Cerebellar nuclear complex (tissue), 1 donor: ENCODE measurements around the gene PKP4.
"Not testable (repeated sequence)": the region's sequence is repeated elsewhere in the genome, so short reads cannot be mapped to it uniquely, and the experiment has no call there.

Experiments
- DNase-seq, 2 experiments: peaks; one replicate each; lab custom pipeline; 2025; lab: John Stamatoyannopoulos, UW

Gene PKP4

DNA sequence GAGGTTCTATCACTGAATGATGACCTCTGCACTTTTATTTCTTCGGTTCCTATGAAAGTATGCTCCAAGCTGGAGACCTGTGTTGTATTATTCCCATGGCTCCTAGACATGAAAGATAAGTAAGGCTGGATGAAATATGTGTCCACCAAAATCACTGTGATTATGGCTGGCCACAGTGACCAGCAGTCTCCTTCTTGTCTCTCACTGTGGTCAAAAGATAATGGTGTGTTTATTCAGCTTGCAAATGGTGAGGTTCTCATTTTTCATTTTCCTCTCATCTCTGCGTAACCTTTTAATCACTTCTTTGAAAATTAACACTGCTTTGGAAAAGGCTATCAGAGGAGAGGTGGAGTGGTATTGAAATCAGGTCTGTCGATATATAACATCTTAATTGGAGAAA lies 230.6 kb downstream of the PKP4 start:
- no peak for DNase-seq

DNA sequence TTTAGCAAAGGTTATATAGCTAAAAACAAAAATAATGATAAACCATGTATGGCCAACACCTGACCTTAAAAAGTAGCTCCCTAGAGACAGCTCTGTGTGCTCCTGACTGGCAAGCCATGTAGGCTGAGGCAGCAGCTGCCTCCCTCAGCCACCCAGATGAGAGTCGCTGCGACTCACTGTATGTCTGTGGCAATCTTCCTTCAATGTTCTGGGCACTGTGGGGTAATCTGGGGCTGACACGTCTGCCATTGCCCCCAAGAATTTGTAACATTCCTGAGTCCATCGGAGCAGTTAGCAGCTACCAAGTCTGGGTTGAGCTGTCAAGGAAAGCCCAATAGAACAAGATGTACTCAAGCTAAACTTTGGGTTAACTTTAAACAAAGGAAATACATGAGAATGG lies 232.0 kb downstream of the PKP4 start:
- DNase-seq: no peak

DNA sequence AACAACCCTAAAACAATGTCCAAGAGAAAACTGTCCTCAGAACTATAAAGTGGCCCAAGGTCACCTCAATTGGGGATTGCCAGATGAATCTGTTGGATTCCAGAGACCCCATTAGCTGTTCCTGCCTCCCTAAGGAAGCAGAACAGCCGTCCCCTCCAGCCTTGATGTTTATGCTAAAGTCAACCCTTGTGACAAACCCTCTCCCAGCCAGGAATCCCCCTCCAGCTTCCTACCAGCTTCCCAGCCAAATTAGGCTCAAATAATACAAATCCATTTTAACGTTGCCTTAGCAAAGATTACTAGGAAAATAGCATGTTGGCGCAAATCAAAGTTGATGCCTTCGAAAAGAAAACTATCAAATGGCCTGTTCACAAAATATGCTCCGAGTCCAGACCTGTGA lies 232.6 kb downstream of the PKP4 start:
- DNase-seq: no peak

DNA sequence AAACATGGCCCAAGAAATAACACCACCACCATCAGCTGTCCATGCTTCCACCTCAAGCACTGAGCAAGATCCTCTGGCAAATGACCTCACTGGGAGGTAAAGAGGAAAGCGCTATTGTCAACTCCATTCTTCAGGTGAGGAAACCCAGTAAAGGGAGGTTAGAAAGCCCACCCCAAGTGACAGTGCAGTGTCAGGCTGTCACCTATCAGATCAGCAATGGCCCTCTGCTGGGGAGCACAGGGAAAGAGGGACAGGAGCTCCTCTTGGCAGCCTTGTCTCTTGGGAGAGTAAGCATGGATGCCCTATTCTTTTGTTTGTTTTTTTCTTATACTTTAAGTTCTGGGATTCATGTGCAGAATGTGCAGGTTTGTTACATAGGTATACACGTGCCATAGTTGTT lies 234.1 kb downstream of the PKP4 start:
- no peak for DNase-seq

DNA sequence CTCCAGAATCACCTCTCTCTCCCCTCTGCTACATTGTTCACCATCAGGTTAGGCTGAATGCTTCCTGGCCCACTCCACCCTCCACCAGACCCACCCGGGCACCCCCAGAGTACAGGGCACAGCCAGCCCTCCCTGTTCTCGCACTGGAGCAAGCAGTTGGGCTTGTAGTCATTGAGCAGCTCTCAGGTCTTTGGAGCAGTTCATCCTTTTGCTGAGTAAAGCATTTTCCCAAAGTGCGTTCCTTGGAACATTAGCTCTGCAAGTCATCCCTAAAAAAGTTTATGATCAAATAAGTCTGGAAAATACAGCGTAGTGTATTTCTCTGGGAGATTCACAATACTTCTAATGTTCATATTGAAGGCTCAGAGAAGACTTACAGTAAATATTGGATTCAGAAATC lies 234.9 kb downstream of the PKP4 start:
- no peak for DNase-seq

DNA sequence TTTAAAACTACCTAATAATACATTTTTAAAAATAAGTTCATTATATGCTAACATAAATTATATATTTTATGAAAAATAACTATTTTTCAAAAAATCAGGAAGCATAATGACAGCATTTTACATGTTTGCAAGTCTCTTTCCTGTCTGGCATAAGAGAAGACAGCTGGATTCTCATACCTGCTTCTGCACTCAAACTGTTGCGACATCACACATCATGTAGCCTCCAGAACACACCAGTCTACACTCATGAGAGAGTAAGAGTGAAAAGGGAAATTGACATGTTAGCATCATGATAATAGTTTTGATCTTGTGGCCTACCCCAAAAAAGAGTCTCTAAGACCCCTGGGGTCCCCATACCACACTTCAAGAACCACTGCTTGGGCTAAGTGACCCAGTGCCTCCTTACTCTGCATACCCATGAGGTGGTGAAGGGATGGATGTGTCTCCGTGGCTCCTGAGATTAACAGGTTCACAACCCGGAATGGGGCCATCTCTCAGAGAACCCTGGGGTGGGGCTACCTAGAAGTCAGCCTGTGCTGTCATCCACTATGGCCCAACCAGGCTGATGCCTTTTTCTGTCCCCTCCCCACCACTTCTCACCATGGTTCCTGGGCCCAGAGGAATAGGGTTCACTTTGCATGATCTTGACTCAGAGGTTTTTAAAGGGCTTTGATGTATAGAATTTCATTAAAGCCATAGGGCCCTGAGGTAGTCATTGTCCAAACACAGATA lies 235.8 kb downstream of the PKP4 start:
- DNase-seq: no peak

DNA sequence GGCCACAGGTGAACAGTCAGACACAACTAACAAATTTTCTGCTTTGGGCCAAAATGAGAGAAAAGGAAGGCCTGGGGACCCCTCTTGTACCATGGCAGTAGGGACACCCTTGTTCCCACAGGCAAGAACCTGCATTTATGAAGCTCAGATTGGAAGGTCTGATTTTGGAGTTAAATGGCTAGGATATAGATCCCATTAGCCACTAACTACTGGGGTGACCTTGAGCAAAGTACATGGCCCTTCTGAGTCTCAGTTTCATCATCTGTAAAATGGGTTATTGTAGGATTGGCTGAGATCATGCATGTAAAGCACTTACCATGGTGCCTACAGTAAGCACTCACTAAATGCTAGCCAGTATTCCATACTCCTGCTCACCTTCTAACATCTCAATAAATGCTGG lies 236.7 kb downstream of the PKP4 start:
- DNase-seq: no peak

DNA sequence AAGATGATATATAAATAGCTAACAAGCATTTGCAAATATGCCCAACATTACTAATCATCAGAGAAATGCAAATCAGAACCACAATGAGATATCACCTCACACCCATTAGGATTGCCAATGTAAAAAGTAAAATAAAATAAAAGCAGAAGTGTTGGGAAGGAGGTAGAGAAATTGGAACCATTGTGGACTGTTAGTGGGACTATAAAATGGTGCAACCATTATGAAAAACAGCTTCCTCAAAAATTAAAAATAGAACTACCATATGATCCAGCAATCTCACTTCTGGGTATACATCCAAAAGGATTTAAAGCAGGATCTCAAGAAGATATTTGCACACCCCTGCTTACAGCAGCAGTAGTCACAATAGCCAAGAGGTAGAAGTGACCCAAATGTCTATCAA lies 238.6 kb downstream of the PKP4 start:
- DNase-seq: no peak

DNA sequence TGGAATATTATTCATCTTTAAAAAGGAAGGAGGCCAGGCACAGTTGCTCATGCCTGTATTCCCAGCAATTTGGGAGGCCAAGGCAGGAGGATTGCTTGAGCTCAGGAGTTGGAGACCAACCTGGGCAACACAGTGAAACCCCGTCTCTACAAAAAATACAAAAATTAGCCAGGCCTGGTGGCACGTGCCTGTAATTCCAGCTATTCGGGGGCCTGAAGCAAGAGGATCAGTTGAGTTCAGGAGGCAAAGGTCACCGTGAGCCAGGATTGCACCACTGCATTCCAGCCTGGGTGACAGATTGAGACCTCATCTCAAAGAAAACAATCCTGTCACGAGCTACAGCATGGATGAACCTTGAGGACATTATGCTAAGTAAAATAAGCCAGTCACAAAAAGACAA lies 239.0 kb downstream of the PKP4 start:
- not testable (repeated sequence) for DNase-seq

DNA sequence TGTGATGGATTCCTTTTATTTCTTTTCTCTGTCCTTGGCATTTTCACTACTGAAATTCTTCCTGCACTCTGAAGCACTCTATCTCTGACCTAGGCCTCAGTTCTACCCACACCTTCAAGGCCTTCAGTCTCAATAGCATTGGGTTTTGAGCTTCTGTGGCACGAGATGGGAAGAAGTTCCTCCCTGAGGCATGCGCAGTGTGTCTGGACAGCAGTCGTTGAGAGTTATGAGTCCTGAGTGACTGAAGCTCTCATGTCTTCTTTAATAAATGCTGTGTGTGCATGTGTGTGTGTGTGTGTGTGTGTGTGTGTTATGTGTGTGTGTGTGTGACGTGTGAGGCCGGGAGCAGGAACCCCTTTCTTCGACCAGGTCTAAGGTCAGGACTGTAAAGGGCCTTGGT lies 242.6 kb downstream of the PKP4 start:
- no peak for DNase-seq

DNA sequence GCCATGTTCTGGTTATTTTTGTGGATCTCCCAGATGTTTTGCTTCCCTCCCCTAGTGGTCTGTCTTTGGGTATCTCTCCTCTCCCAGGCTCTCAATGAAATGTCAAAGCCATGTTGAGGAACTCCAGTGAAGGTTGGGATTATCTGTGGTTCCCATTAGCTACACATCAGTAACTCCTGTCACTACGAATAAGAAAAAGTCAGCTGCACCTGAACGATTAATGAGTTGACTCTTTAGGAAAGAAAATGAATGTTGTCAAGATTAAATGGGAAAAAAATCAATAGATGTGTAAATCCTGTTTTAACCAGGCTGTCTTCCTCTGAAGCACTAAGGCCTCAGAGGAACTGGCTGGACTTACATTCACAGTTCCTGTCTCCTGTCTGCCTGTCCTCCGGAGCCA lies 244.3 kb downstream of the PKP4 start:
- DNase-seq: no peak

DNA sequence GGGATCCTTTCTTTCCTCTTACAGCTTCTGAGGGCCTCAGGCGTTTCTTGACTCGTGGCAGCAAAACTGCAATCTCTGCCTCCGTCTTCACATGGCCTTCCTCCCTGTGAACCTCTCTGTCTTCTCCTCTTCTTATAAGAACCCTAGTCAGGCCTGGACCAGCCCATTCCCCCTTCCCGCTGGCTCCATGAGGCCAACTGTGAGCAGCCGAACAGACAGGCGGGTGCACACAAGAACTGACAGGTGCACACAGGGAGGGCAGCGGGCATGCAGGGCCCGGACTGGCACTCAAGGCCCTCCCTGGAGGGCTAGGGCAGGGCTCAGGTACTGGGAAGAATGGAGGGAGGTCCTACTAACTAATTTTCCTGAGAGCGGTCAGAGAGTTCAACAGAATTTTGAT lies 246.0 kb downstream of the PKP4 start:
- DNase-seq: no peak

DNA sequence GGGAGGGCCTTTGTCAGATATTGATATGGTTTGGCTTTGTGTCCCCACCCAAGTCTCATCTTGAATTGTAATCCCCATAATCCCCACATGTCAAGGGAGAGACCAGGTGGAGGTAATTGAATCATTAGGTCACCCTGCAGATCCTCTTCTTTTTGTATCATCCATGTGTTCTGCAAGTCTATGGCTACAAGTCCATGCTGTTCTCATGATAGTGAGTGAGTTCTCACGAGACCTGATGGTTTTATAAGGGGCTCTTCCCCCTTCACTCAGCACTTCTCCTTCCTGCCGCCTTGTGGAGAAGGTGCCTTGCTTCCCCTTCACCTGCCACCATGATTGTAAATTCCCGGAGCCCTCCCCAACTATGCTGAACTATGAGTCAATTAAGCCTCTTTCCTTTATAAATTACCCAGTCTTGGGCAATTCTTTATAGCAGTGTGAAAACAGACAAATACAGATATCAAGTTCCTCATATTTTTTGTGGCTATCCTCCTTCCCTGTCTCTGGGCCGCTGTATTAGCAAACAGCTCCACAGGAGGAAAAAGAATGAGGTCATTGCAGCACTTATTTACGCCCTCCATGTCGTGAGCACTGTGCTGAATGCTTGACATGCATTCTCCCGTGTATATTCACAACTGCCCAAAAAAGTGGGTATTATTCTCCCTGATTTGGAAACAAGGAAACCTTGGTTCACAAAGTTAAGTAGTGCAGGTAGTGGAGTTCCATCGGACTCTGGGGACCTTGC lies 248.1 kb downstream of the PKP4 start:
- not testable (repeated sequence) for DNase-seq

DNA sequence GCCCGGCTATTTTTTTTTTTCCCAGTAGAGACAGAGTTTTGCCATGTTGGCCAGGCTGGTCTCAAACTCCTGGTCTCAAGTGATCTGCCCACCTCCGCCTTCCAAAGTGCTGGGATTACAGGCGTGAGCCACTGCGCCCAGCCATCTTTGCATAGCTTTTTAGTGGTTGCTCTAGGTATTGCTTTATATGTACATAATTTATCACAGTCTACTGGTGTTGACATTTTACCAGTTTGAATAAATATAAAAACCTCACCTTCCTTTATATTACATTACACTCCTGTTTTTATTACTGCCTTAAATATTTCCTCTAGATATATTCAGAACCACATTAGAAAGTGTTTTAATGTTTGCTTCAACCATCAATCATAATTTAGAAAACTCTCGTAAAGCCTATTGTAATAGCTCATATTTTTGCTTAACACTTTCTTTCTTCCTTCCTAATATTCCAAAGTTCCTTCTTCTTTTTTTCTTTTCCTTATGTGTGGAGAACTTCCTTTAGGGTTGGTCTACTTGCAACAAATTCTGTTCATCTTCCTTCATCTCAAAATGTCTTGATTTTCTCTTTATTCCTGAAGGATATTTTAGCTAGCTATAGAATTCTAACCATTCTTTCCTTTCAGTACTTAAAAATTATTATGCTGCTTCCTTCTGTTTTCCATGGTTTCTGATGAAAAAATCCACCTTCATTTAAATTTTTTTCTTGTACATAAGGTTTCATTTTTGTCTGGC lies 256.2 kb downstream of the PKP4 start:
- DNase-seq: no peak

DNA sequence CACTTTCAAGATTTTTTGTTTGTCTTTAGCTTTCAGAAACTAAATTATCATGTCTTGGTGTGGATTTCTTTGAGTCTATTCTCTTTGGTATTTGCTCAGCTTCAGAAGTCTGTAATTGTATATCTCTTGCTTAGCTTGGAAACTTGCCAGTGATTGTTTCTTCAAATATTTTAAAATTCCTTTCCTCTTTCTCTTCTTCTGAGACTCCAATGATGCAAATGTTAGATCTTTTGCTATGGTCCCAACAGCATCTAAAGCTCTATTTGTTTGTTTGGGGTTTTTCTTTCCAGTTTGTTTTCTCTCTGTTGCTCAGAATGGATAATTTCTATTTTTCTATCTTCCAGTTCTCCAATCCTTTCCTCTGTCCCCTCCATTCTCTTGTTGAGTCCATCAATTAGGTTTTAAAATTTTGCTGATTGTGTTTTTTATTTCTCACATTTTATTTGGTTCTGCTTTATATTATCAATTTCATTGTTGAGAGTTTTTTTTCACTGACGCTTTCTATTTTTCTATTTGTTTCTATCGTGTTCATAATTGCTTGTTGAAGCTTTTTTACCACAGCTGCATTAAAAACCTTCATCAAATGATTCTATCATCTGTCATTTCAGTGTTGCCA lies 256.9 kb downstream of the PKP4 start:
- DNase-seq: no peak

DNA sequence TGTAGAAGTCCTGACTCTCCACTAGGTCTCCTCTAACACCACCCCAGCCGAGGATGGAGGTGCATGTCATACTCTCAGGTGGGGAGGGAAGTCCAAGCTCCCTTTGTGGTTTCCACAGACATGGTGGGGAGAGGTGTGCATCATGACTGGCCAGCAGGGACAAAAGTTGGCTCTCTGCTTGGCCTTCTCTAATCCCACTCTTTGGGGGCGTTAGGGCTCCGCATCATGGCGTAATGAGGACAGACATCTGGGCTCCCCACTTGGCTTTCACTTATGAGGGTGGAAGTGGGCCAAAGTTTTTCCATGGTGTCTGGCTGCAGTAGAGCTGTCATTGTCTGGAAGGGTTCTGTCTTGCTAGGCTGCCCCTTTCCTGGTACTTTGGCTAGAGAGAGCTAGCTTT lies 257.7 kb downstream of the PKP4 start:
- DNase-seq: no peak

DNA sequence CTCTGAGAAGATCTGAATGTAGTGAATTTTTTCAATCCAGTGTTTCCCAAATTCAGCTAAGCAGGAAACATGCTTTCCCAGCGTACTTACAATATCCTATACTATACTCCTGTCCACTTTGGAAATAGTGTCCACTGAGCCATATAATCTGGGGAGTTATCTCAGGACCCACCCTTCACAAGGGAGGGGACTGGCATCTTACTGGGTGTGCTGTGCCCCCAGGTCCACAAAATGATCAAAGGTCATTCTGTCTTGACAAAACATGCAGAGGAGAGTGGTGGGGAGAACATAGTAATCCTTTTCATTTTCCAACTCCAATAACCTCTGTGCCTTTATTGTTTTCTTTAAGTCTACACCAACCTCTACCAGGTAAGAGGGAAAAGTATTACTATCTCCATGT lies 258.6 kb downstream of the PKP4 start:
- DNase-seq: no peak

DNA sequence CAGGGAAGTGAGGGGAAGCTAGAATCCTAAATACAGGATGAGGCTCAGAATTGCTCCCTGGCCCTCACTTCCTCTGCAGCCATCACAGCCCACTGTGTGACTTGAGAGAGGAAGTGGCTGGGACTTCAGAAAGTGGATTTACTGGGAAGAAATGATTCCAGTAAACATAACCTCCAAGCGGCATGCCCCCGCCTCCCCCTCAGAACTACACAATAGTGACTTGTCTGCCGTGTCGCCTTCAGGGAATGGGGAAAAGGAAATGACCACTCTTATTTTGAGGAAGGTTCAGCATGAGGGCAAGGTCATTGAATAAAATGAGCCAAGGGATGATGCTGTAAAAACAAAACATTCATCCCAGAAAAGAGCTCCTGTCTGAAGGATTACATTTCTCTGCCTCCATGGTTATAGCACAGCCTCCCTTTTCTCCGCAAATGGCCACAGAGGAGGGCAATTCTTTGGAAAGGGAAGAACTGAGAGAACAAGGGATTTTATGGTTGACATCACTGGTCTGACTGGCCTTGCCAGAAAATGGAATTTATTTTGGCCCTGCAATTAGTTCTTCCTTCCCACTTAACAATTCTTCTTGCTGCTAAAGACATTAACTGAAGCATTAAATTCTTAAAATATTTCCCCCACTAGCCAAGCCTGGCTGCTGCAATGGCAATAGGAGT lies 259.5 kb downstream of the PKP4 start:
- no peak for DNase-seq

DNA sequence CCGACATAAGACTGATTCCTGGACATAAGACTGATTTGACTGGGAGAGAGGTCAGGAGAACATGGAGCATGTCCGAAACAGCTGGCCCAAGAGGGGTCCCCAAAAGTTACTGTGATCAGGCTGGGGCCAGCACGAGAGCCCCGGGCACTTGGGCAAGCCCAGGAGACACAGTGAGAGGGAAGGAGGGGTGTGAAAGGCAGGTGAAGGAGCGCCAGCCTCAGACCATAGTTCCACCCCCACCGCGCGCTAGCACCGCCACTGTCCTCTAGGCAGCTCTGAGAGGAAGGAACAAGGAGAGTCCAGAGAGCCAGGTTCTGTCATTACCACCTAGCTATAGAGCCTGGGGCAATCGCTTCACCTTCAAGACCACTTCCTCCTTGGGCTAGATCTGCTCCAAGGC lies 260.2 kb downstream of the PKP4 start:
- no peak for DNase-seq

DNA sequence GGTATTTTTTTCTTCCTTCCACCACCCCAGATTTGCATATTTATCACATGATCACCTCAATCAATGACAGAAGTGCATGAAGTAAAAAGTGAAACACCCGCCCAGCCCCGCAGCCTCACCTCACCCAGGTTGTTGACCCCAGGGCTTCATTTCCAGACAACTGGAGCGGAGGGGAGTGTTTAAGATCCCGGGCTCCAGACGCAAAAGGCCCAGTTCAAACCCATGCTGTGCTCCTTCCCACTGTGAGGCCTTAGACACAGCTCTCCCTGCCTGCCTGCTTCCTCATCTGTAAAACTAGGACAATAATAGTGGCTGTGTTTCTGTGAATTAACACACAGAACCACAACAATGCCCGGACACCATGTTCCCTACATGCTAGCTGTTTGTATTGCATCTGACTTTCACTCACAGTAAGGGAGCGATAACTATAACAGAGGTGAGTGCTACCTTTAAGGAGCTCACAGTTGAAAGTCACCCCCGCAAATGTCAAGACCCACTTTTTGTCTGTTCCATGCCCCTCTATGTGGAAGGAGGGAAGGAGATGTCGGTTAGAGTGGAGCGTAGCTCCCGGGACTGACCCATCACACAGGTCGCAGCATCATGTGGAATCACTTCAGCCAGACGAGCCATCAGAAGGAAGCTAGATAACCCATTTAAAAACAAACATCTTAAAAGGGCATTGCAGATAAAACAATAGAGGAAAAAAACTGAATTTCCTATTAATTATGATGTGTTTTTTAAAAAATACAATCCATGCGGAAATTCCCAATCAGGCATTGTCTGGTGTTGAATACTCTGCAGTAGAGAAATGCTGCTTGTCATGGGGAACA lies 260.8 kb downstream of the PKP4 start:
- DNase-seq: no peak

DNA sequence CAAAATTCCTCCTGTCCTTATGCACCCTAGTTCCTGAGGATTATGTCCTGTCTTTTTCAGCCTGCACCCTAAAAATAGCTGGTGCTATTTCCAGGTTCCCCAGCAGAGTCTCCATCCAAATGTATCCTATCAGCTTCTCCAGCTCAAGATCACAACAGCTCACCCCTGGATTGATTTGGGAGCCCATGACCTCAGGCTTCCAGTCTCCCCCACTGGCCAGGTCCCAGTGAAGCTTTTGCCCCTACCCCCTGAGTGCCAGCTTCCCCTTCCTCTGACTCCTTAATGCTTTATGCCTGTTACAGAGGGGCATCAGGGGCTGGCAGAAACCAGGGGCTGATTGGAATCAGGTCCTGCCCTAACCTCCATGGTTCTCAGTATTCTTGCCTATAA lies 261.4 kb downstream of the PKP4 start:
- no peak for DNase-seq
